ENCODE results near the gene CCDC171.

DNA sequence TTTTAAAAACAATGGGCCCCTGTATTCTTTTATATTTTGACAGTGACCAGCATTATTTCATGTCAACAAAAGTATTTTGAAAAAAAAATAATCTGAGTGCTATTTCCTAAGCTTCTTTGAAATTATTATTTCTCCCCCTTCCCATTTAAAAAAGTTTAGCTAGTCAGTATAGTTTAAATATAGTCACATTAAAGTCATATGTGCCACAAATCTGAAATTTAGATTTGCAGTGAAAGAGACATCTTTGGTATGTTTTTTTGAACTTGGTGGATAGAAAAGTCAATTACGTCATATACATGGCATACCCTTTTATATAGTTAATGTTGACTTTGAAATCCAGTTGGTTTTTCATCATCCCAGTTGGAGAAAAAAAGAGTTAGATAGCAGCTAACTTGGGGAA lies 297.0 kb downstream of the CCDC171 start:
- TF ChIP-seq, protein P1, sequence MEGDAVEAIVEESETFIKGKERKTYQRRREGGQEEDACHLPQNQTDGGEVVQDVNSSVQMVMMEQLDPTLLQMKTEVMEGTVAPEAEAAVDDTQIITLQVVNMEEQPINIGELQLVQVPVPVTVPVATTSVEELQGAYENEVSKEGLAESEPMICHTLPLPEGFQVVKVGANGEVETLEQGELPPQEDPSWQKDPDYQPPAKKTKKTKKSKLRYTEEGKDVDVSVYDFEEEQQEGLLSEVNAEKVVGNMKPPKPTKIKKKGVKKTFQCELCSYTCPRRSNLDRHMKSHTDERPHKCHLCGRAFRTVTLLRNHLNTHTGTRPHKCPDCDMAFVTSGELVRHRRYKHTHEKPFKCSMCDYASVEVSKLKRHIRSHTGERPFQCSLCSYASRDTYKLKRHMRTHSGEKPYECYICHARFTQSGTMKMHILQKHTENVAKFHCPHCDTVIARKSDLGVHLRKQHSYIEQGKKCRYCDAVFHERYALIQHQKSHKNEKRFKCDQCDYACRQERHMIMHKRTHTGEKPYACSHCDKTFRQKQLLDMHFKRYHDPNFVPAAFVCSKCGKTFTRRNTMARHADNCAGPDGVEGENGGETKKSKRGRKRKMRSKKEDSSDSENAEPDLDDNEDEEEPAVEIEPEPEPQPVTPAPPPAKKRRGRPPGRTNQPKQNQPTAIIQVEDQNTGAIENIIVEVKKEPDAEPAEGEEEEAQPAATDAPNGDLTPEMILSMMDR (IDR thresholded peaks at IDR 0.05): no peak
- no peak for TF ChIP-seq POLR2A (IDR thresholded peaks at IDR 0.05)
